Amniotic epithelial cell (primary cell): ENCODE data around the gene GNE.

Experiments used
- DNase-seq: peaks from one replicate; pipeline ENCODE4 v3.0.0-alpha.2; 2010; ENCODE audit warnings: low read depth

The GNE gene

GRCh38 chr9:36166168-36166927, 91.9 kb downstream of the GNE start:
- DNase-seq, result peak; percentile 77

DNA sequence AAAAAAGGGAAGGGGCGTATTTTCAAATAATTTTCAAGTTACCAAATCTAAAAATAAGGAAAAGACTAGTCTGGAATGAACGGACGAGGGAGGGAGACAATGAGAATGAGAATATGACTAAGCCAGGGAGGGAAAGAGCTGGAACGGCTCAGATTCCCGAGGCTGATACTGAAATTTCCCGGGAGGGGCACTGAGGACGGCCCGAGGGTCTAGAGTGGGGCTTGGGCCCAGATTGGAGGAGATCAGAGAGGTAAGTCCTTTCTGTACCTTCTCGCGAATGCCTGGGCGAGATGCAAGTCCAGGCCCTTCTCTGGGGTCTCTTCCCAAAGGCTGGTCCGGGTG, 92.5 kb downstream of the GNE start:
- peak; percentile 47 for DNase-seq

GRCh38 chr9:36164989-36165388, 93.3 kb downstream of the GNE start:
- DNase-seq, result no peak
